NOMO-1 treated with dmso at 0.1 percent for 144 hours (cell line): ENCODE measurements around the gene PLD6.
"Not testable (repeated sequence)": the region's sequence is repeated elsewhere in the genome, so short reads cannot be mapped to it uniquely, and the experiment has no call there.

Experiments
- DNase-seq: peaks from one replicate; lab custom pipeline; 2025; ENCODE audit not compliant: unreplicated experiment; lab: John Stamatoyannopoulos, UW

The PLD6 gene

DNA sequence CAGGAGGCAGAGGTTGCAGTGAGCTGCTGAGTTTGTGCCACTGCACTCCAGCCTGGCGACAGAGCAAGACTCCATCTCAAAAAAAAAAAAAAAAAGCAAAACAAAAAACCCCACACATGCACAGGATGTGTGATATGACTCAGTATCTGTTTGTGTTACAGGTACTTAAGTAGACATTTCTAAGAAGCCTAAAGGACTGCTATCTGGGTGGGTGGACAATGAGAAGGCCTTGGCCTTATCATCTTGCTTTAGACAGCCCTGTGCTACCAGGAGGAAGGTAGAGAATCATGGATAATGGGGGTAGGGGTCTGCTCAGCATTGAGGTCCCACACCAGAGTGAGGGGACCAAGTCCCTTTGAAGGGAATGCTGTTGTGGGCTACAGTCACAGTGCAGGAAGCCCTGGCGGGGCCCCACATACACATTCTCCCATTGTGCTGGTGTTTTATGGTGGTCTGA, 26.7 kb downstream of the PLD6 start:
- no peak for DNase-seq

GRCh38 chr17:17177176-17177575, 29.0 kb downstream of the PLD6 start:
- no peak for DNase-seq

DNA sequence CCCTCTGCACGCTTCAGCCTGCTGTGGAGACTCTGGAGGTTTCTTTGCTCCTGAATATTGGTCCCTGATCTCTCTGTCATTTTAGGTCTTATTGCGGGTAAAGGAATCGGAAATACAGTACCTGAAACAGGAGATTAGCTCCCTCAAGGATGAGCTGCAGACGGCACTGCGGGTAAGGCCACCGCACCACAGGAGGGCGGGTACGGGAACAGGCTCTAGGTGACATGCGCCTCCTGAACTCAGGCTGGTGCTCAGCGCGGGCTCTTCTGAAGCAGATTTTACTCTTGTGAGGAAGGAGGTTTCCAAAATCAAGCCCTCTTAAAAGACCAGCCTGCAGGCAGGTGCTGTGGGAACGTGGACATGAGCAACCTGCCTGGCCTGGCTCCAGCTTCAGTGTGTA, 29.8 kb downstream of the PLD6 start:
- DNase-seq: no peak

DNA sequence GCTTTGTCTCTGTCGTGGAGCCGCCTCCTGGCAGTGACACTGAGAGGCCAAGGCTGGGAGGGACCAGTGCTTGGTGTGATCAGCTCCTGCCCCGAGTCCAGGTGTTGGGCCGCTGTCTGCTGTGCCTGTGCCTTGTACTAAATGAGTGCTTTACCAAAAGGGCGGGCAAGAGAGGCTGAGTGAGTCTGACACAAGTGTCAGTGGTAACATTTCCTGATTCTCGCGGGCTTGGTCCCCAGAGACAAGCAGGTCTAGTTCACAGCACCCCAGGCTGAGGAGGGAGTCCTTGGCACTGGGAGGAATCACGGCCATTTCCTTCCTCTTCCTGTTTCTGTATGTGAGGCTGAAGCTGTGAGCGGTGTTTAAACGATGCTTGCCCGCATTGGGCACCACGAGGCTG, 30.2 kb downstream of the PLD6 start:
- DNase-seq: no peak

DNA sequence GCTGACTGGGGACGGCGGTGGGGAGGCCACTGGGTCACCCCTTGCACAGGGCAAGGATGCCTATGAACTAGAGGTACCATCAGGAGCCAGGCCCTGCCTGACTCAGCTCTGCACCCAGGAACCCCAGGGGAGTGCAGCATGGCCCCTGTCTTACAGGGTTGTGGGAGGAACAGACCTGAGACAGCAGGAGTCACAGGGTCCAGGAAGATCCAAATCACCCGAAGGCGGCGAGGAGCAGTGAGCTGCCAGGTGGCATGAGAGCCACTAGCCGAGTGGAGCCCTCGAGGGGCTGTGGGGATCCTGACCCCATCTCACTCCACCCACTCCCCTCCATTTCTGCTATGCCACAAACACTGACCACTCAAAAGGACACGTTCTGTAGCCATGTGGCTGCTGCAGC, 30.8 kb downstream of the PLD6 start:
- no peak for DNase-seq

DNA sequence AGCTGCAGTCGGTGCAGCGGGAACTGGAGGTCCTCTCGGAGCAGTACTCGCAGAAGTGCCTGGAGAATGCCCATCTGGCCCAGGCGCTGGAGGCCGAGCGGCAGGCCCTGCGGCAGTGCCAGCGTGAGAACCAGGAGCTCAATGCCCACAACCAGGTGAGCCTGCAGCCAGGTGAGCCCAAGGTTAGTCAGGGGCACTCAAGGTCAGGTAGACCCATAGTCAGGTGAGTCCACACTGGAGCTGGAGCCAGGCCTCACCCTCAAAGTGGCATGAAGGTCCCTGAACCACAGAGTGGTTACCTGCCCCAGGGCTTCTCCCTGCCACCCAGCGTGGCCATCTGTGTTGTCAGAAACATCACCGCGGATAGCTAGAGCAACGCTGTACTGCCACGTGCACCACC, 32.2 kb downstream of the PLD6 start:
- no peak for DNase-seq

DNA sequence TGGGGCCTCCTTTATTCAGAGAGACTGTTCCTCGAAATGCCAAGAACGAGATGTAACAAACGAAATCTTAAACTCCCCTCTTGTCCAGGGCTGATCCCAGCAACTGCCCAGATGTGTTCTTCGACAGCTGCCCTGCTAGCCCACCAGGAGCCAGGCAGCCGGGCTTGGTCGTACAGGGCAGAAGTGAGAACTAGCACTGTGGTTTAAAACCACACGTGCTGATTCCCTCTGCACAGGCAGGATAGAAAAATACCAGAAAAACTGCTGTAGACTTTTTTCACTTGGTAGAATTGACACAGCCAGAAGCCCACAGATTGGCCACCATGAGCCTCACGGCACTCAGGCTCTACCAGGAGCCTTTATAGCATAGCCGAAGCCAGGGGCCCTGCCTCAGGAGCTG, 33.1 kb downstream of the PLD6 start:
- no peak for DNase-seq

GRCh38 chr17:17172001-17172939, 33.9 kb downstream of the PLD6 start:
- no peak for DNase-seq

DNA sequence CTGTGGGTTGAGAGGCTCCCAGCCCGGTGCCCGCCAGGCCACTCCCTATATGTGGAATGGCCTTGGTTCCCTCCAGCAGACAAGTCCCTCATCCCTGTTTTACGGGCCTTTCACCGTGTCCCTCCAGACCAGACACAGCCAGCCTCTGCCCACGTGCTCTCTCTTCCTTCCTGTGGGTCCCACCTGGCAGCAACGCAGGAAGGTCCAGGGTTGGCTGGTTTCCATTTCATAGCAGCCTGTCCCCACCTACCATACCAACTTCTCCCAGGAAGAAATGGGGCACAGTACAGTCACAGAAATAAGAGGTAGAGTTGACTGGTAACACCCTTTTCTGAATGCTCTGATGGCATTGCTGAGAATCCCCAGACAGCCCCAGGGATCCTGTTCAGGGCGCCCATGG, 34.9 kb downstream of the PLD6 start:
- DNase-seq: no peak

DNA sequence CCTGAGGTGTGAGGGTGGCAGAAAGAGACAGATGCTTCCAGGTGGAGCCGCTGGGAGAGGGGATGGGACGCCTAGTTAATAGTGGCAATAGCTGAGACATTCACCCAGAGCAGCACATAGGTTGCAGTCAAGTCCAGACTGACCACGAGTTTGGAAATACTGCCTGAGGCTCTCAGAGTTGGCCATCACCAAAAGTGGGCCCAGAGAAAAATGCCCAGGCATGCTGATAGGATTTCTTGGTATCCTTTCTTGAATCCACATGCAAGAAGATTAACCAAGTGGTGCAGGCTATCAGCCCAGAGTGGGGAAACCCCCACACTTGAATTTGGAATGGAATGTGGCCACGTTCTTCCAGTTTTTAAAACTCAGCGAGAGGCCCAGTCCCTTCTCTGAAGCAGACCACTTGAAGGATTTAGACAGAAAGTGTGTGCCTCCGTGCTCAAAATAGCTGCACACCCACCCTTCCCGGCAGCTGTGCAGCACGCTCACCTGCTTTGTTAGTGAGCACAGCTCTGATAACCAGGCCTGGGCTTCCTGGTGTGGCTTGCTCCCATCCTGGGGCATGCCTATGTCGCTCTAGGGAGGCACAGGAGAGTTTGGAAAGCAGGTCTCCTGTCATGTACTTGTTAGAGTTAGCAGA, 35.7 kb downstream of the PLD6 start:
- no peak for DNase-seq

DNA sequence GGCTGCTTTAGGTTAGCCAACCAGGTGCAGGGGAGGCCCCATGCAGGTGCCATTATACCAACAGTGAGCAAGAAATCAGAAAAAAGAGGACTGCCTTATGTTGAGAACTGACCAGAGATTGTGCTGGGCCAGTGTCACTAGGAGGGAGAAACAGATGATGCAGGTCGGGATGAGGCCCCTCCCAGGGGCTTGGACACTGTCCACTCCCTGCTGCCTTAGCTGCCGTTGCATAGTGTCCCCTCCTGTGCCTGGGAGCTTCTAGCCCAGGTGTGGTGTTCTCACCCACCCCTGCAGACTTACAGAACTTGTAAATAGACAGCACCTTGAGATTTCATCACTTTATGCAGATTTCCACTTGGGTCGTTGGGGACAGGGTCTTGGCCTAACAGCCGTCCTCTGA, 36.7 kb downstream of the PLD6 start:
- no peak for DNase-seq

DNA sequence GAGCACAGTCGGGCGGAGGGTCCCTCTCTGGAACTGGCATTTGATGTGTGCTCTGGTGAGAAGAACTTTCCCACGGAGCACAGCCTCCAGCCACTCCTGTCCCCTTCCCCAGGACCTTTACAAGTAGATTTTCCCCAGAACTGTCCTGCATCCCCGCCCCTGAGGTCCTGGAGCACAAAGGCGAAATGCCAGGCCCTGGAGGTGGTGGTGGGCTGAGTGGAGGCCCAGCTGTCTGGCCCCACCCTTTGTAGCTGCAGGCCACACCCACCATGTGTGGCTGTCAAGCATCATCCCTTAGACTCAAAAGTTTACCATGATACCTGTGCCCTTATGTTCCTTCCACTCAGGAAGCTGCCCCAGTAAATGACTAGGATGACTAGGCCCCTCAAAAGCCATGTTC, 37.7 kb downstream of the PLD6 start:
- DNase-seq: no peak

- DNase-seq: no peak
Observed at GRCh38 chr17:17167986-17168385, 38.1 kb downstream of the PLD6 start.

DNA sequence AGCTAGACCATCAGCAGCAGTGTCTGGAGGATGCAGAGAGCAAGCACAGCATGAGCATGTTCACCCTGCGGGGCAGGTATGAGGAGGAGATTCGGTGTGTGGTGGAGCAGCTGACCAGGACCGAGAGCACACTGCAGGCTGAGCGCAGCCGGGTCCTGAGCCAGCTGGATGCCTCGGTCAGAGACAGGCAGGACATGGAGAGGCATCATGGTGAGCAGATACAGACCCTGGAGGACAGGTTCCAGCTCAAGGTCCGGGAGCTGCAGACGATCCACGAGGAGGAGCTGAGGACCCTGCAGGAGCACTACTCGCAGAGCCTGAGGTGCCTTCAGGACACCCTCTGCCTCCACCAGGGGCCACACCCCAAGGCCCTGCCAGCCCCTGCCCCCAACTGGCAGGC, 38.8 kb downstream of the PLD6 start:
- DNase-seq: no peak

DNA sequence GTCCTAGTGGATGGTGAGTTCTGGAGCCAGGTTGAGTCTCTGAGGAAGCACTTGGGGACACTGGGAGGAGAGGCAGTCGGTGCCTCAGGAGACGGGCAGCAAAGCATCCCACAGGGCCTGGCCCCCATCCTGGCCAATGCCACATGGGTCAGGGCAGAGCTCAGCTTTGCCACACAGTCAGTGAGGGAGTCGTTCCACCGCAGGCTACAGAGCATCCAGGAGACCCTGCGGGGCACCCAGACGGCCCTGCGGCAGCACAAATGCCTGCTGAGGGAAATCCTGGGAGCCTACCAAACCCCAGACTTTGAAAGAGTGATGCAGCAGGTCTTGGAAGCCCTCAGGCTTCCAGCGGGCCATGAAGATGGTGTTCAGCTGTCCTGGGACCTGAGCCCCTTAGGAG, 39.7 kb downstream of the PLD6 start:
- DNase-seq: no peak

DNA sequence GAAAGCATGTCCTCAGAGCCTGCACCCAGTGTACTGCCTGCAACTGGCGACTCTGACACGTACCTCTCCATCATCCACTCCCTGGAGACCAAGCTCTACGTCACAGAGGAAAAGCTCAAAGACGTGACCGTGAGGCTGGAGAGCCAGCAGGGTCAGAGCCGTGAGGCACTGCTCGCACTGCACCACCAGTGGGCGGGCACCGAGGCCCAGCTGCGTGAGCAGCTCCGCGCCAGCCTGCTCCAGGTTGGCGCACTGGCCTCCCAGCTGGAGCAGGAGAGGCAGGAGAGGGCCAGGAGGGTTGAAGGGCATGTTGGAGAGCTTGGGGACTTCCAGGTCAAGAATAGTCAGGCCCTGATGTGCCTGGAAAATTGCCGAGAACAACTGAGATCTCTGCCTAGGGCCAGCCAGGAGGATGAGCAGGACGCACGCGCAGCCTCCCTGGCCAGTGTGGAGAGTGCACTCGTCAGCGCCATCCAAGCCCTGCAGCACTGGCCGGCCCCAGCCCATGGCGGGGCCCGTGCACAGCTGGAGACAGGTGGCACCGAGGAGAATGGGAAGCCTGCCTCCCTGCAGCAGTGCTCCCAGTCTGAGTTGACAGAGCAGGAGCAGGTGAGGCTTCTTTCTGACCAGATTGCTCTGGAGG, 40.3 kb downstream of the PLD6 start:
- no peak for DNase-seq

DNA sequence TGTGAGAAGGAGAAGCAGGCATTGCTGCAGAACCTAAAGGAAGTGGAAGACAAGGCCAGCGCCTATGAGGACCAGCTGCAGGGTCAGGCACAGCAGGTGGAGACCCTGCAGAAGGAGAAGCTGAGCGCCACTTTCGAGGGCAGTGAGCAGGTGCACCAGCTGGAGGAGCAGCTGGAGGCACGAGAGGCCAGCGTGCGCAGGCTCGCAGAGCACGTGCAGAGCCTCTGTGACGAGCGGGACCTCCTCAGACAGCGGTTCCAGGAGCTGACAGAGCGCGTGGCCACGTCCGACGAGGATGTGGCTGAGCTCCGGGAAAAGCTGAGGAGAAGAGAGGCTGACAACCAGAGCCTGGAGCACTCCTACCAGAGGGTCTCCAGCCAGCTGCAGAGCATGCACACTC, 41.5 kb downstream of the PLD6 start:
- no peak for DNase-seq

- no peak for DNase-seq
Observed at GRCh38 chr17:17164156-17164555, 42.0 kb downstream of the PLD6 start.

DNA sequence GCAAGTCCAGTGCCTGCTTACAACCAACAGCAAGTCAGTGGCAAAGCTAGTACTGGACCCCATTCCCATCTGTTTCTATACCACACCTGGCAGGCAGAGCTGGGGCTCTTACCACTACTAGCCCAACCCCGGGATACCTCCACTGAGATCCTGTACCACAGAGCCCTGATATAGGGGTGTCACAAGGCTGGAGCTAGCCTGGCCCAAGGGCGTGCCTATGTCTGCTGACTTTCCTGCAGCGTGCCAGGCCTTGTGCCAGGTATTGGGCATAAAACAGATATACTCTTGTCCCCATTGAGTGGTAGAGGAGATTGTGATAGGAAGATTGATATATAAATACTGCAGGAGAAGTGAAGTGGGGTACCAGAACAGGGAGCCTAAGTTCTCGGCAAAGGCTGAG, 44.4 kb downstream of the PLD6 start:
- DNase-seq: no peak

GRCh38 chr17:17161121-17161520, 45.0 kb downstream of the PLD6 start:
- no peak for DNase-seq

DNA sequence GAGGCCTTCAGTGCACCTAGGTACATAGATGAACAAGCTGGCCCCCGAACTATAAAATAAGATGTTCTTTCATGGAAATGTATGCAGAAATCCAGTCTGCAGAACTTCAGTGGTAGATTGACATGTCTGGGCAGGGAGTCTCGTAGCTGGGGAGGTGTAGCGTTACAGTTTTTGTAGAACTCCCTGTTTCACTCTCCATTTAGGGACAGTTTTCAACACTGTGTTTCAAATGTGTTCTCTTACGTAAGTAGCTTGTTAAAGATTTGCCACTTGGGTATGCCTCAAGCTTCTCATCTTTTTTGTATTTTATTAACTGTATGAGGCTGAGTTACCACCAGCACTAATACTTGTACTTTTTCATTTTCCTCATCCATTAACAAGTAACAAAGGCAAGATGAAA, 46.6 kb downstream of the PLD6 start:
- DNase-seq: no peak

- DNase-seq: not testable (repeated sequence)
Observed at GRCh38 chr17:17158506-17158905, 47.6 kb downstream of the PLD6 start.
